T follicular helper cell (primary cell): Measurements from ENCODE around the gene PTS.

ENCODE experiments used
- DNase-seq: peaks from one replicate; pipeline ENCODE4 v3.0.0-alpha.2; 2020; ENCODE audit warnings: low read depth

The PTS gene

DNA sequence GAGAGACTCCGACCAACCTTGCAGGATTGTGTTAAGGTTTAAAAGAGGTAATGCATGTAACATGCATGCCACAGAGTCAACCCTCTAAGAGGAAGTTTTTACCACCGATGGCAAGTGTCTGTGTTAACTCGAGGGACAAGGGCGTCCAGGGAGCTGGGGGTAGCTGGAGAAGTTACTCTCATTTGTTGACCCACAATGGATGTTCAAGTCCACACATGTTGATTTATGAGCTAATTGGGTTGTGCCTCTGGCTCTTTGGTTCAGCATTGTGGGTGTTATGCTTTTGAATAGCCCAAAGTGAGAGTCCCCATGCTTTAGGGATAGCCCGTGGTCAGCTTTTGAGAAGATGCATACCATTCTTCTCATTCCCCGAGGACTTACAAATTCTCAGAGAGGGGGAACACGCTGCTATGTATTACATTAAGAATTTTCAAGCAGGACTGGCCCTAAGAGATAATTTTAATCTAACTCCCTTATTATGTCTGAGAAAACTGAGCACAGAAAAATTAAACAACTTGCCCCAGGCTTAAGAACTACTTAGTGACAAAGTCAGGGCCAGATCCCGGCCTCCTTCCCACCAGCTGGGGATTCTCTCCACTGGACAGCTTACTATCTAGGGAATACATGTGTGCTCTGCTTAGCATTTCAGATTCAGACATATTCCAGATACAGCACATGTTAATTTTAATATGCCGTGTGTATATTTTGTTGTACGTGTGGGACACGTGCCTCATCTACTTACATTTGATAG is 39.6 kb downstream of the PTS start:
- DNase-seq = no peak

GRCh38 chr11:112266410-112266778 is 40.2 kb downstream of the PTS start:
- DNase-seq = no peak

GRCh38 chr11:112267188-112267591 is 41.0 kb downstream of the PTS start:
- DNase-seq = no peak

DNA sequence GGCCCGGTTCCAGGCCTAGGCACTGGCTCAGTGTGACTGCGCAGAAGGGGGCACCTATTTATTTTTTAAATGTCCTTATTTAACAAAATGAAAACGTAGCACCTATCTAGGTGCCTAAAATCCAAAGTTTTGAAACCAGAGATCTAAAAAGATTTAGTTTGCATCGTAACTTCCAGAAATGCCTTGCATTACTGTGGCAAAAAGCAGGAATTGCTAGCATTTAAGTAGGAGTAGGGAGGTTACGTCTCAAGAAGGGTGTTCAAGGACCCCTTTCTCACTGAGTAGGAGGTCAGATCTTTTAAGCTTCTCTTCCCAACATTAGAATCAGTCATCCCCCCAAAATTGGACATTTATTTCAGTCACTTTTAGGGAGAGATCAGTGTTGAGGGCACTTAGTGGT is 42.2 kb downstream of the PTS start:
- DNase-seq = no peak

GRCh38 chr11:112269139-112269538 is 42.9 kb downstream of the PTS start:
- DNase-seq = no peak

- no peak for DNase-seq
These were observed 44.4 kb downstream of the PTS start for GRCh38 chr11:112270551-112271180.

DNA sequence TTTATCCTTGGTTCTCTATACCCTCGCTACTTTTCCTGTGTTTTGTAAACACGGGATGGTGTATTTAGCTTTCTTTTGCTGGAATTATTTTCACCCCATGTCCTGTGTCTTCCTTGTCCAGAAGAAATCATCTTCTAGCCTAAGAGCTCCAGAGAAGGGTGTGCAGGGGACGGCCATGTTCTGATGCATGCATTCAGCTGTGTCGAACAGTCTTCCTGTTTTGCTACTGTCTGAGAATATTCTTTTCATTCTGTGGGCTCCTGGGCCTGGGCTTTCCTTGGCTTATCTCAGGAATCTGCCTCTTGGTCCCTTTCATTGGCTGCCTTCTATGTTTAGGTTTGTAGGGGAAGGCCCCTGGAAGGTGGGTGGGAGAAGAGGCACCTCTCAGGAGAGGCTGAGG is 45.0 kb downstream of the PTS start:
- no peak for DNase-seq

DNA sequence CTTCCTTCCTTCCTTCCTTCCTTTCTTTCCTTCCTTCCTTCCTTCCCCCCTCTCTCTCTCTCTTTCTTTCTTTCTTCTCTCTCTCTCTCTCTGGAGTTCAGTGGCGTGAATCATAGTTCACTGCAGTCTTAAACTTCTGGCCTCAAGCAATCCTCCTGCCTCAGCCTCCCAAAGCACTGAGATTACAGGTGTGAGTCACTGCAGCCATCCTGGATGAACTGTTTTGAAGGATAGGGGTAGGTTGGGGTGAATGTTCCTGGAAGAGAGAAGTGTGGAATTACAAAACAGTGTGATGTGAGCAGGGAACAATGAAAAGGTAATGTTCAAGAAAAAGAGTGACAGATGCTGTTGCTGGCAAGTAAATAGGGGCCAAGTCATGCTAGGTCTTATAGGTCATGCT is 46.8 kb downstream of the PTS start:
- no peak for DNase-seq

DNA sequence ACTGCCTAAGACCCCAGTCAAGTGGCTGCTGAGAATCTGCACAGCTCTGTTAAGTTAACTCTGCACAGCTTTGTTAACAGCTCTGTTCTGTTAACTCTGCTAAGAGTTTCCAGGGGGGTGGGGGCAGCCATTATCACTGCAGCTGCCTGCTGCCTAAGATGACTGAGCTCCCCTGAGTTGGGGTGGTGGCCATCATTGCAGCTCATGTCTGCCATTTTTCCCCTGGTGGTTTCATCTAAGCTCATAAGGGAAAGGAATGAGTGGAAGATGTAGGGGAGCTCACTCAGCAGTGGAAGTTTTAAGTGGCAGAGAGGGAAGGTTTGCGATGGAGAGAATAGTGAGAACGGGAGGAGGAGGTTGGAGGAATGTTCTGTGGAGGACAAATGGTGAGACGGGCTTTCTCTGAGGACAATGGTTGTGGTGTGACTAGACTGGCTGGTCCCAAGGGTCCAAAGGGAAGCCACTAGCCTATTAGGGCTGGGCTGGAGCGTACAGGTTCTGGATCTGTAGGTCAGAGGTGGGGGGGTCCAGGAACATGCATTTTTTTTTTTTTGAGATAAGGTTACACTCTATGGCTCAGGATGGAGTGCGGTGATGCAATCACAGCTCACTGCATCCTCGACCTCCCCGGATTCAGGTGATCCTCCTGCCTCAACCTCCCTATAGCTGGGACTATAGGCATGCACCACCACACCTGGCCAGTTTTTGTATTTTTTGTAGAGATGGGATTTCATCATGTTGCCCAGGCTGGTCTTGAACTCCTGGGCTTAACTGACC is 48.0 kb downstream of the PTS start:
- DNase-seq = no peak

DNA sequence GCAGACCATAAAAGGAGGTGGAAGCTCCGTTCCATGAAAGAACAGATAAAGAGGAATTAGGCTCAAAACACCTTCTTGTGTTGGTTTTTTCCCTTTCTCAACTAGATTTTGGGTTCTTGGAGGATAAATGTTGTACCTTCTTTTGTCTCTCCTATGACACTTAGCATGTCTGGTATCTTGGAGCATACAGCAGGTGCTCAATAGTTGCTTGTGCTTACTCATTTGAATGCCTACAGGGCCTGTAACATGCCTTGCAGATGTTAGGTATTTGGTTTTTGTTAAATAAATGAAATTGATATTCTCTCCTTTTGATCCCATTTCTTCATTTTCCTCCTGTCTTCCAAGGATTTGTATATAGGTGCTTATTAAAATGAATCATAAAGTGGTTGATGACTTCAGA is 50.8 kb downstream of the PTS start:
- no peak for DNase-seq

GRCh38 chr11:112277941-112278340 is 51.7 kb downstream of the PTS start:
- DNase-seq = no peak

DNA sequence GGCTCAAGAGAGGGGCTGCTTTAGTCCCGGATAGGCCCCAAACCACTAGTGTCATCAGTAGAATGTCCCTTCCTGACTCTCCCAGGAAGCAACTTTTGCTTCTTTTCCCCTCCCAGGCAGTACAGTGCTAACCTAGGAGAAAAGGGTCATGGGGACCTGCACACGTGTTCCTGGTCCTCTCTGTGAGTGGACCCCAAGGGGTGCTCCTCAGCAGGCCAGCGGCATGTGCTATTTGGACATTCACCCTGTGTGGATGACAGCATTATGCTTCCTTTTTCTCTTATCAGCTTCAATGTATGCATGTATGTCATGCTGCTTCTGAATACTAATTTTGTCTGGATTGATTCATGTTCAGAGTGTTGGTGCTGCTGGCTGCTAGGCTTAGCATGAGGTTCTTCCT is 52.6 kb downstream of the PTS start:
- DNase-seq = no peak

DNA sequence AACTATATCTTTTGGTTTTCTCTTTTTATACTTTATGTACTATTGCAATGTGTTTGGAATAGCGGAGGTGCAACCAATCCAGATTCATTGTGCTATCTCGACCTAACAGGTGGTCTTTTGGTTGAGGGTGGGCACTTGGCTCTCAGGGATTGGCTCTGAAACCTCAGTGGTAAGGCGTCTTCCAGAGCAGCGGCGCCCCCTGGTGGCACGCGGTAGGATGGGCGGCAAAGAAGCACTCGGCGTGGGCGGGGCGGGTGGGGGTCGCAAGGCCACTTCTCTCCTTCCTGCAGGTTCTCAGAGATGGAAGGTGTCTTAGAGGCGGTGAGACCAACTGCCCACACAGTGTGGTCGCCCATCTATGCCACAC is 53.7 kb downstream of the PTS start:
- peak; percentile 53 for DNase-seq

DNA sequence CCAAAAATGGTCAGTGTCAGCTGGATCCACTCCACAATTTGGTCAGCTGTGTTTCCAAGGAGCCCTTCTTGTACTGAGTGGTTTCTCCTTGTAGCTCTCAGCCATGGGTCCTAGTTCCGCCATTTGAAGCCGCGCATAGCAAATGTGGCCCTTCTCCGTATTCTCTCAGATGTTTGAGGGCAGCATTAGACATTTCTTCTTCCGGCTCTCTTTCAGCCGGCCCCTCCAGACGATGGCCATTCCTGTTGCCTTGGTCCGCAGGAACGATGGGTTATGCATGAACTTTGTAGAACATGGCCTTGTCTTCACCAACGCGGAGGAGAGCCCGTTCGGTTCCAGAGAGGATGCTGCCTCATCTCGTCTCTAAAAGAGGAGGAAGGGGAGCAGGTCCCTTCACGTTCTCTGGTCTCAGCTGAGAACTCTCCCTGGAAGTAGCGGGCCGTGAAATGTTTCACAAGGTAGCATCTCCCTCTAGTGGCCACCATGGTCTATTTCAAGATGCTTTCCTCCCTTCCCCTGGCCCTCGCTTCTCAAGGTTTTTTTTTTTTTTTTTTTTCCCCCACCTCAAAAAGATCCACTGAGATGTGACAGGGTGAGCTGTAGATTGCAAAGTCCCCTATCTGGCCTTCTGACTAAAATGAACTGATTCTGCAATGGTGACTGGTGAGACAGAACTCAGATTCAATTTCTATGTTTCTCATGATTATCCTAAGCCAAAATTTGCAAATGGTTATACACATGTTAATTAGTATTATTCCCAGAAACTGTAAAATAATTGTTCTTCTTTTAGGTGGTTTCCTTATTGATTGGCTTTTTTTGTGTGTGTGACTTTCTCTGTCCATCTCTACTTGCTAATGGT is 54.3 kb downstream of the PTS start:
- DNase-seq = peak; percentile 44

DNA sequence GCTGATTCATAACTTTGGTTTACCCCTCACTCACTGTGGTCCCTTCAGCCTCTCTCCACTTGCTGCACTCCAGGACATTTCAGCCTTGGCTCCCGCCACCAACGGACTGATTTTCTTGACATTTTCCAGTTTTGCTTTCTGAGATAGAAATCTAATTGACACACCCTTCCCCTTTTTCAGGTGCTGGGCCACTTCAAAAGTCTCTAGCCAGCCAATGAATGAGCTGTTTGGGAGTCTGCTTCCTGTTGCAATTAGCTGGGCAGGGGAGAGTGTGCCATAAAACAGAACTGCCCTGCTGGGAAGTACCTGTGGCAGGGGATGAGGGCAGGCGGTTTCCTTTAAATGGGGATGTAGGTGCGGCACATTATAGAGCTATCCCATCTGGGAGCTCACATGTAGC is 55.5 kb downstream of the PTS start:
- no peak for DNase-seq
